Measurements from ENCODE around the gene TAF1B.

GRCh38 chr2:9793918-9794717 lies 49.2 kb upstream of the TAF1B start:
- TF ChIP-seq POLR2A (IDR thresholded peaks at IDR 0.05; ENCODE audit: low read depth, low read length) (no peak), TAF1 (IDR thresholded peaks at IDR 0.05; ENCODE audit: borderline replicate concordance, low read depth, low read length) (no peak), POLR2AphosphoS5 (IDR thresholded peaks at IDR 0.05; ENCODE audit: low read depth, low read length) (no peak)

Measured in GM12892 (cell line).